ENCODE data around the gene TNKS2. TPM values are rescaled to one million over a fixed set of nuclear protein-coding genes. Genes with fewer than 3 reads are reported as not detected.

The TNKS2 gene
- total and polyA plus RNA-seq, 2 experiments from 2014 or later, result 11.9 to 40.4 TPM

DNA sequence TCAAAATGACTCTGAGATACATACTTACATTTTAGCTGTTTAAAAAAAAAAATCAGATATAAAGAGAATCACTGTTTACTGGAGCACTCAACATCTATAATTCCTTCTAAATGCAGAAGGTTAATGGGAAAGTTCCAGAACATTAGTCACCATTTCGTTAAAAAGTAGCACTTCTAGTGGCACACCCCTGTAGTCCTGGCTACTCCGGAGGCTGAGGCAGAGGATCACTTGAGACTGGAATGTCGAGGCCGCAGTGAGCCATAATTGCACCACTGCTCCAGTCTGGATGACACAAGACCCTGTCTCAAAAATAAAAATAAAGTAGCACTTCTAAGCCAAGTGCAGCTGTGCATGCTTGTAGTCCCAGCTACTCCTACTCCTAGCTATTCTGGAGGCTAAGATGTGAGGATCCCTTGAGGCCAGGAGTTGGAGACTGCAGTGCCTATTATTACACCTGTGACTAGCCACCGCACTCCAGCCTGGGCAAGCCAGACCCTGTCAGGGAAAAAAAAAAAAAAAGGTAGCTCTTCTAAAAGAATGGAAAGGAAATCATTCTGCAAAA lies 108.9 kb downstream of the TNKS2 start:
- Histone ChIP-seq H3K4me2 (peak overlapping the region; percentile 92), H3K4me1 (ENCODE audit: insufficient read depth) (peaks cover 11% of the 10 kb centered on the region), H3K9me2 (replicated peaks; ENCODE audit: insufficient read depth) (no peaks in the 10 kb centered on the region), H3K4me3 (no peak overlapping the region), H3K36me3 (replicated peaks; ENCODE audit: insufficient read depth, low read depth) (no peaks in the 10 kb centered on the region), H4K20me1 (ENCODE audit: insufficient read depth, poor library complexity, severe bottlenecking) (no peaks in the 10 kb centered on the region), H2AFZ (no peak overlapping the region), H3K79me2 (peaks cover 8% of the 10 kb centered on the region), H3K9me3 (ENCODE audit: low read depth) (no peaks in the 10 kb centered on the region), H3K27ac (no peak overlapping the region), H3K27me3 (no peaks in the 10 kb centered on the region)
- no peak for DNase-seq (ENCODE audit: low spot score)
- TF ChIP-seq EZH2 (IDR thresholded peaks at IDR 0.05; ENCODE audit: borderline replicate concordance) (no peak), EZH2phosphoT487 (IDR thresholded peaks at IDR 0.05; ENCODE audit: low read depth, severe bottlenecking, unreplicated experiment) (no peak)
- TF ChIP-seq, protein P1, sequence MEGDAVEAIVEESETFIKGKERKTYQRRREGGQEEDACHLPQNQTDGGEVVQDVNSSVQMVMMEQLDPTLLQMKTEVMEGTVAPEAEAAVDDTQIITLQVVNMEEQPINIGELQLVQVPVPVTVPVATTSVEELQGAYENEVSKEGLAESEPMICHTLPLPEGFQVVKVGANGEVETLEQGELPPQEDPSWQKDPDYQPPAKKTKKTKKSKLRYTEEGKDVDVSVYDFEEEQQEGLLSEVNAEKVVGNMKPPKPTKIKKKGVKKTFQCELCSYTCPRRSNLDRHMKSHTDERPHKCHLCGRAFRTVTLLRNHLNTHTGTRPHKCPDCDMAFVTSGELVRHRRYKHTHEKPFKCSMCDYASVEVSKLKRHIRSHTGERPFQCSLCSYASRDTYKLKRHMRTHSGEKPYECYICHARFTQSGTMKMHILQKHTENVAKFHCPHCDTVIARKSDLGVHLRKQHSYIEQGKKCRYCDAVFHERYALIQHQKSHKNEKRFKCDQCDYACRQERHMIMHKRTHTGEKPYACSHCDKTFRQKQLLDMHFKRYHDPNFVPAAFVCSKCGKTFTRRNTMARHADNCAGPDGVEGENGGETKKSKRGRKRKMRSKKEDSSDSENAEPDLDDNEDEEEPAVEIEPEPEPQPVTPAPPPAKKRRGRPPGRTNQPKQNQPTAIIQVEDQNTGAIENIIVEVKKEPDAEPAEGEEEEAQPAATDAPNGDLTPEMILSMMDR (IDR thresholded peaks at IDR 0.05; ENCODE audit: poor library complexity), result no peak
- WGBS (ENCODE audit: low lambda C conversion rate, missing lambda C conversion rate), result 89% methylated on average over 5 of the region's 5 CpGs

- H2AFZ ChIP-seq, result peak overlapping the region; percentile 85
- WGBS (ENCODE audit: low lambda C conversion rate, missing lambda C conversion rate), result 6% methylated on average over 18 of the region's 18 CpGs
- H3K4me2 ChIP-seq, result peak overlapping the region; percentile 92
- H3K4me3 ChIP-seq, result peak overlapping the region; percentile 94
- no peaks in the 10 kb centered on the region for H3K27me3 ChIP-seq
- H3K36me3 ChIP-seq (replicated peaks; ENCODE audit: insufficient read depth, low read depth), result no peaks in the 10 kb centered on the region
- H3K9me3 ChIP-seq (ENCODE audit: low read depth), result no peaks in the 10 kb centered on the region
- no peak for TF ChIP-seq EZH2 (IDR thresholded peaks at IDR 0.05; ENCODE audit: borderline replicate concordance)
- TF ChIP-seq, protein P1 (IDR thresholded peaks at IDR 0.05; ENCODE audit: poor library complexity), result no peak
- TF ChIP-seq EZH2phosphoT487 (IDR thresholded peaks at IDR 0.05; ENCODE audit: low read depth, severe bottlenecking, unreplicated experiment), result no peak
- H3K9me2 ChIP-seq (replicated peaks; ENCODE audit: insufficient read depth), result no peaks in the 10 kb centered on the region
- H4K20me1 ChIP-seq (ENCODE audit: insufficient read depth, poor library complexity, severe bottlenecking), result no peaks in the 10 kb centered on the region
- DNase-seq (ENCODE audit: low spot score), result peak; percentile 35
- H3K4me1 ChIP-seq (ENCODE audit: insufficient read depth), result peaks cover 8% of the 10 kb centered on the region
- peak overlapping the region; percentile 22 for H3K27ac ChIP-seq
- peaks cover 8% of the 10 kb centered on the region for H3K79me2 ChIP-seq
Observed at GRCh38 chr10:91907914-91908336, 109.7 kb downstream of the TNKS2 start.

DNA sequence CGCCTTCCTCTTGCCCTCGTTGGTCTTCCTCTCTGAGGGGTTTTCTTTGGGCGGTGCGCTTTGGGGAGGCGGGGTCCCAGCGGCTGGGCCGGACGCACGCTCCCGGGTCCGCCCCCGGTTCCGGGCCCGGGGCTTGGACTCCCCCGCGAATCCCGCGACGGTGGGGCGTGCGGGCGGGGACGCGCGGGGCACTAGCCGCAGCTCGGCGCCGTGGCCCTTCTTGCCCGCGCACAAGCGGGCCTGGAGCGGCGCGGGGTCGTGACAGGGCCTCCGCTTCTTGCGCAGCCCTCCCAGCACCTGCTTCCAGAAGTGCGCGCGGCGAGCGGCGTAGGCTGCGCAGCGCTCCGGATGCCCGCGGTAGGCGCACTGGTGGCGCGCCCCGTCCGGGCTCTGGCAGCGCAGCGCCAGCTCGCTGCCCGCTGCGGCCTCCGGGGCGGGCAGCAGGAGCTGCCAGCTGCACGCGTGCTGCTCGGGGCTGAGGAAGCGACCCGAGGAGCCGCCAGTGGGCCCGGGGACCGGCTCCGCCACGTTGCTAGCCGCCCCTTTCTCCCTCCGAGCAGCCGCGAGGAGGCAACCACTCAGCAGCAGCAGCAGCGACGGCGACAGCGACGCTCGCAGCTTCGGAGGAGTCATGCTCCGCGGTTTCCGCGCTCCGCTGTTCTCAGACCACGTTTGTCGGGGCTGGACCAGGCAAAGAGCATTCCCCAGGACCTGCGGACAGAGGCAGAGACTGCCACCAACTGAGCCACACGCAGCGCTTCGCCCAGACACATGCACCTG lies 110.3 kb downstream of the TNKS2 start:
- H3K9me2 ChIP-seq (replicated peaks; ENCODE audit: insufficient read depth), result no peaks in the 10 kb centered on the region
- H3K4me1 ChIP-seq (ENCODE audit: insufficient read depth), result peaks cover 8% of the 10 kb centered on the region
- 1% methylated on average over 82 of the region's 93 CpGs for WGBS (ENCODE audit: low lambda C conversion rate, missing lambda C conversion rate)
- no peaks in the 10 kb centered on the region for H3K9me3 ChIP-seq (ENCODE audit: low read depth)
- H3K79me2 ChIP-seq, result peaks cover 8% of the 10 kb centered on the region
- peak overlapping the region; percentile 94 for H3K4me3 ChIP-seq
- no peak for TF ChIP-seq EZH2 (IDR thresholded peaks at IDR 0.05; ENCODE audit: borderline replicate concordance)
- TF ChIP-seq, protein P1 (IDR thresholded peaks at IDR 0.05; ENCODE audit: poor library complexity), result peak; percentile 59
- H3K36me3 ChIP-seq (replicated peaks; ENCODE audit: insufficient read depth, low read depth), result no peaks in the 10 kb centered on the region
- H3K27me3 ChIP-seq, result no peaks in the 10 kb centered on the region
- peak; percentile 88 for DNase-seq (ENCODE audit: low spot score)
- peak overlapping the region; percentile 92 for H3K4me2 ChIP-seq
- peak overlapping the region; percentile 22 for H3K27ac ChIP-seq
- no peaks in the 10 kb centered on the region for H4K20me1 ChIP-seq (ENCODE audit: insufficient read depth, poor library complexity, severe bottlenecking)
- peak overlapping the region; percentile 85 for H2AFZ ChIP-seq

Measured in hepatocyte (in vitro differentiated cells).